Panc1 (cell line): Measurements from ENCODE around the gene NR6A1.

Source experiments
- CTCF ChIP-seq: fragments of 450-650 bp; IDR thresholded peaks from 2 replicates; pipeline ENCODE4 v1.5.1; 2017; ENCODE audit warnings: mild to moderate bottlenecking
- POLR2AphosphoS5 ChIP-seq: IDR thresholded peaks from 2 replicates; pipeline ENCODE4 v1.6.1; 2012; ENCODE audit warnings: mild to moderate bottlenecking, low read depth, low read length, moderate library complexity
- REST ChIP-seq, 2 experiments: IDR thresholded peaks; 2 replicates each; pipeline ENCODE4 v1.6.1; 2011 to 2012; ENCODE audit warnings: low read depth in 2 of 2, control low read depth in 1 of 2, low read length in 1 of 2, mild to moderate bottlenecking in 1 of 2, moderate library complexity in 1 of 2; ENCODE audit not compliant: insufficient read depth in 1 of 2
- TCF7L2 ChIP-seq: IDR thresholded peaks from 2 replicates; pipeline ENCODE4 v1.6.1; 2011; ENCODE audit warnings: mild to moderate bottlenecking, low read depth, low read length, inconsistent platforms

GRCh38 chr9:124632077-124632621 is 139.0 kb downstream of the NR6A1 start:
- TF ChIP-seq POLR2AphosphoS5 (no peak), CTCF (no peak), TCF7L2 (no peak), REST (IDR thresholded peaks at IDR 0.05; ENCODE audit: insufficient read depth in 1 of 2, low read depth in 2 of 2, low read length in 1 of 2) (no peak)
